K562 (cell line): Measurements from ENCODE around the gene SMIM29.

Source experiments
- ELF1 ChIP-seq: fragments of 200-800 bp; sonication (Bioruptor generic); IDR thresholded peaks from 2 replicates; pipeline ENCODE4 v1.6.1; 2016; ENCODE audit warnings: missing genetic modification characterization, missing compliant biosample characterization
- EP300 ChIP-seq: IDR thresholded peaks from 2 replicates; pipeline ENCODE4 v1.6.1; 2012; ENCODE audit warnings: low read length, improper control_type of control experiment
- HCFC1 ChIP-seq: IDR thresholded peaks from 2 replicates; pipeline ENCODE4 v1.6.1; 2012; ENCODE audit warnings: low read depth, low read length, improper control_type of control experiment
- HOXB6 ChIP-seq: fragments of 250-450 bp; sonication (Bioruptor Pico); IDR thresholded peaks from 2 replicates; pipeline ENCODE4 v1.5.1; 2022; ENCODE audit warnings: mild to moderate bottlenecking, borderline replicate concordance
- MAX ChIP-seq: sonication (generic); formaldehyde crosslinking; IDR thresholded peaks from 2 replicates; pipeline ENCODE4 v1.9.0; 2022; ENCODE audit warnings: mild to moderate bottlenecking, missing genetic modification reagents
- POLR2A ChIP-seq: fragments of 450-650 bp; conservative IDR thresholded peaks from 2 replicates; pipeline ENCODE4 v1.6.1; 2016
- RAD21 ChIP-seq, 2 experiments: fragments of 250-450 bp in 1 of 2; fragments of 450-650 bp in 1 of 2; sonication (Bioruptor Pico) in 1 of 2; formaldehyde crosslinking in 1 of 2; IDR thresholded peaks in 1 of 2; conservative IDR thresholded peaks in 1 of 2; 2 replicates each; pipeline versions ENCODE4 v1.4.0 to v1.8.0; 2020 to 2022; ENCODE audit warnings: mild to moderate bottlenecking in 2 of 2, moderate library complexity in 1 of 2
- RBM14 ChIP-seq: fragments of 200-400 bp; formaldehyde crosslinking; IDR thresholded peaks from 2 replicates; pipeline ENCODE4 v1.6.1; 2018; ENCODE audit warnings: low read depth, mild to moderate bottlenecking, low read length, moderate library complexity, borderline replicate concordance; ENCODE audit not compliant: insufficient read depth
- REST ChIP-seq, 2 experiments: fragments of 450-650 bp; formaldehyde crosslinking in 1 of 2; IDR thresholded peaks; 2 replicates each; pipeline versions ENCODE4 v1.4.0 to v1.6.1; 2014 to 2020; ENCODE audit warnings: mild to moderate bottlenecking in 2 of 2, borderline replicate concordance in 1 of 2, low read depth in 1 of 2
- ZBTB49 ChIP-seq: sonication (generic); formaldehyde crosslinking; IDR thresholded peaks from 2 replicates; pipeline ENCODE4 v1.8.0; 2022; ENCODE audit warnings: missing genetic modification reagents, mild to moderate bottlenecking, borderline replicate concordance
- ZBTB7A ChIP-seq: IDR thresholded peaks from 2 replicates; pipeline ENCODE4 v1.6.1; 2011; ENCODE audit warnings: low read depth, mild to moderate bottlenecking, low read length, moderate library complexity, borderline replicate concordance; ENCODE audit not compliant: control insufficient read depth
- ZNF133 ChIP-seq: fragments of 250-450 bp; sonication (Bioruptor Pico); IDR thresholded peaks from 2 replicates; pipeline ENCODE4 v1.4.0; 2020; ENCODE audit warnings: mild to moderate bottlenecking
- ZNF282 ChIP-seq: sonication (generic); formaldehyde crosslinking; IDR thresholded peaks from 2 replicates; pipeline ENCODE4 v1.8.1; 2023; ENCODE audit warnings: missing genetic modification reagents

- TF ChIP-seq ELF1 (no peak), ZNF133 (CRISPR knock-in tag) (no peak), POLR2A (no peak), EP300 (no peak), HOXB6 (no peak), HCFC1 (no peak), RAD21 (CRISPR knock-in tag; conservative IDR thresholded peaks at IDR 0.05 in 1 of 2, IDR thresholded peaks at IDR 0.05 in 1 of 2) (no peak), ZBTB7A (no peak), ZBTB49 (CRISPR knock-in tag) (no peak), ZNF282 (no peak), RBM14 (no peak), MAX (CRISPR knock-in tag) (no peak), REST (IDR thresholded peaks at IDR 0.05; ENCODE audit: borderline replicate concordance) (no peak), REST (CRISPR knock-in tag; IDR thresholded peaks at IDR 0.05; ENCODE audit: low read depth) (no peak)
These were observed 46.2 kb downstream of the SMIM29 start for GRCh38 chr6:34202329-34203201.
